Fibroblast of pulmonary artery (primary cell): ENCODE measurements around the gene KRTAP5-11.
"Not testable (repeated sequence)": the region's sequence is repeated elsewhere in the genome, so short reads cannot be mapped to it uniquely, and the experiment has no call there.

Experiments used
- DNase-seq: peaks from one replicate; pipeline ENCODE4 v3.0.0-alpha.2; 2010; ENCODE audit warnings: low read depth
- H3K4me3 ChIP-seq: replicated peaks from 2 replicates; pipeline ENCODE4 v1.5.1; 2011; ENCODE audit warnings: low read depth, mild to moderate bottlenecking, control low read depth, low read length, moderate library complexity
- CTCF ChIP-seq: IDR thresholded peaks from 2 replicates; pipeline ENCODE4 v1.5.1; 2011; ENCODE audit warnings: mild to moderate bottlenecking, control low read depth, low read length, inconsistent platforms; ENCODE audit errors: missing control alignments

Gene KRTAP5-11

GRCh38 chr11:71544525-71545214, 38.0 kb downstream of the KRTAP5-11 start:
- H3K4me3 ChIP-seq: no peak overlapping the region
- DNase-seq: no peak
- TF ChIP-seq CTCF: no peak

- H3K4me3 ChIP-seq: no peak overlapping the region
- TF ChIP-seq CTCF: no peak
- DNase-seq: no peak
Measured at GRCh38 chr11:71543866-71544265, 38.8 kb downstream of the KRTAP5-11 start.

GRCh38 chr11:71542879-71543777, 39.5 kb downstream of the KRTAP5-11 start:
- no peak for DNase-seq
- no peak overlapping the region for H3K4me3 ChIP-seq
- no peak for TF ChIP-seq CTCF

- H3K4me3 ChIP-seq: no peak overlapping the region
- TF ChIP-seq CTCF: no peak
- DNase-seq: no peak
Measured at GRCh38 chr11:71542382-71542781, 40.3 kb downstream of the KRTAP5-11 start.

GRCh38 chr11:71540521-71541304, 42.0 kb downstream of the KRTAP5-11 start:
- not testable (repeated sequence) for DNase-seq, H3K4me3 ChIP-seq

- H3K4me3 ChIP-seq, DNase-seq: not testable (repeated sequence)
Measured at GRCh38 chr11:71539971-71540370, 42.7 kb downstream of the KRTAP5-11 start.

GRCh38 chr11:71539017-71539416, 43.7 kb downstream of the KRTAP5-11 start:
- no peak overlapping the region for H3K4me3 ChIP-seq
- DNase-seq: no peak
- no peak for TF ChIP-seq CTCF
